Fibroblast of pulmonary artery (primary cell): ENCODE measurements around the gene PDGFRB.
A peak's percentile ranks its signal among the peaks of the same experiment; 100 is the strongest.

ENCODE experiments used
- DNase-seq: peaks from one replicate; pipeline ENCODE4 v3.0.0-alpha.2; 2010; ENCODE audit warnings: low read depth
- H3K4me3 ChIP-seq: replicated peaks from 2 replicates; pipeline ENCODE4 v1.5.1; 2011; ENCODE audit warnings: low read depth, mild to moderate bottlenecking, control low read depth, low read length, moderate library complexity
- CTCF ChIP-seq: IDR thresholded peaks from 2 replicates; pipeline ENCODE4 v1.5.1; 2011; ENCODE audit warnings: mild to moderate bottlenecking, control low read depth, low read length, inconsistent platforms; ENCODE audit errors: missing control alignments

The PDGFRB gene

DNA sequence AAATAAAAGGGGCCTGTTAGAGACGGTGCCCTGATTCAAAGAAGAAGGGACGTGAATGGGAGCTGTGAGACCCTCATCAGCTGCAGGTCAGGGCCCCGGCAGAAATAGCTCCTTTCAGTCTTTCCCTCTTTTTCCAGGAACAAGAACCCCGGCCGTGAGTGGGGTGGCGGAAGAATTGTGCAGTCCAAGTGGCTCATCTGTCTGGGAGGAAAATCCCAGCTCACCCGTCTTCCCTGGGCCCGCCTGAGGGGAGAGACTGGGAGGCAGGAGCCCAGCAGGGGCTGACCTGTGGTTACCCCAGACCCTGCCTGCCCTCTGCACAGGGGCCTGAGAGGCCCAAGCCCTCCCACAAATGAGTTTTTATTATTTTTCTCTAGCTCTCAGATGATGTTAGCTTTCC lies 44.5 kb downstream of the PDGFRB start:
- no peak for DNase-seq
- TF ChIP-seq CTCF, result no peak
- no peak overlapping the region for H3K4me3 ChIP-seq

- H3K4me3 ChIP-seq, result no peak overlapping the region
- no peak for TF ChIP-seq CTCF
- no peak for DNase-seq
Measured at GRCh38 chr5:150109921-150110320, 45.7 kb downstream of the PDGFRB start.

DNA sequence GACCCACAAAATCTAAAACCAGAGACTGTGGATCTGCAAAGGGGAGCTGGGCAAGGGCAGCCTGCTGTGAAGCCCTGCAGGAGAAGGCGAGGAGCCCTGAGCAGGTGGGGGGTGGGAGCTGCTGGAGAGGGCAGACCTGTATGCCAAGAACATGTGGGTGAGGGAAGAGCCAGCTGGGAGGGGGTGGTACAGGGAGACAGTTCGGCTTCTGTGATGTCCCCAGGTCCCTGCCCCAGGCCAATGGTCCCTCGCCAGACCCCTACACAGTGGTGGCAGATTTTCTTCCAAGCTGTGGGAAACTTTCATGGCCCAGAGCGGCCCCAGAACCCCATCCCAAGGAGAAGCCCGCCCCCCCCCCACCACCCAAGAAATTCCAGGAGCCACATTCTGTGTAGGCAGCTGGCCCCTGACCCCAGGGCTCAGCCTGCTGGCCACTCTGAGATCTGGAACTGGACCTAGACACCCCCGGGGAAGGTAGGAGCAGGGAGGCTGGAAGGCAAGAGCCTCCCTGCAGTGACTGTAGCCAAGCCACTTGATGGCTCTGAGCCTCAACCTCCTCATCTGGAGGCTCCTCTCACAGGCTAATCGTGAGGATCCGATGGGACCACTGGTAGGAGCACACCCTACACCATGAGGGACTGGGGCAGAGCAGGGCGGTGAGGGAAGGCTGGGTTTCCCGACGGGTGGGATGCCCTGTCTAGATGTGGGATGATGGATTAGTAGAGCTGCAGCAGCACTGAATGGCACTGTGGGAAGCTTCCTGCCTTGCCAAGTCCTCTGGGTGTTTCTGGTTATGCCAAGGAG lies 46.7 kb downstream of the PDGFRB start:
- no peak for TF ChIP-seq CTCF
- no peak overlapping the region for H3K4me3 ChIP-seq
- DNase-seq, result no peak

DNA sequence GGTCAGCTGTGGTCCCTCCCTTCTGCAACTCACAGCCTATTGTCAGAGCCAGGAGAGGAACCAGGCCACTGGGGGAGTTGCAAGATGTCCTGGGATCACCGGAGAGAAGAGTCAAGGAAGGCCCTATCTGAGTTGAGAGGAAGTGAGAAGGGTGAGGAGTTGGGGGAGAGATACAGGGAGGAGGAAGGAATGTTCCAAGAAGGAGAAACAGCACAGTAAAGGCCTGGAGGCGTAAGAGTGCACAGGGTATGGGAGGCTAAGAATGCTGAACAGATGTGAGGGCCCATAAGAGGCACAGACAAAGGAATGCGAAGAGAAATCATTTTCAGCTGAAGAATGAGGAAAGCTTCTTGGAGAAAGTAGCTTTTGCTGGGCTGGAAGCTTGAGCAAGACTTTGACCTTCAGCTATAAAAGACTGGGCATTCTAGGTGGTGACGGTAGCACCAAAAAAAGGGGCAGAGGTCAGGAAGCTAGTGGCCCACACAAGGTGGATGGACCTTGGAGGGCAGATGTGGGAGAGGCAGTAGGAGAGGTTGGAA lies 47.7 kb downstream of the PDGFRB start:
- no peak overlapping the region for H3K4me3 ChIP-seq
- no peak for TF ChIP-seq CTCF
- peak; percentile 61 for DNase-seq

DNA sequence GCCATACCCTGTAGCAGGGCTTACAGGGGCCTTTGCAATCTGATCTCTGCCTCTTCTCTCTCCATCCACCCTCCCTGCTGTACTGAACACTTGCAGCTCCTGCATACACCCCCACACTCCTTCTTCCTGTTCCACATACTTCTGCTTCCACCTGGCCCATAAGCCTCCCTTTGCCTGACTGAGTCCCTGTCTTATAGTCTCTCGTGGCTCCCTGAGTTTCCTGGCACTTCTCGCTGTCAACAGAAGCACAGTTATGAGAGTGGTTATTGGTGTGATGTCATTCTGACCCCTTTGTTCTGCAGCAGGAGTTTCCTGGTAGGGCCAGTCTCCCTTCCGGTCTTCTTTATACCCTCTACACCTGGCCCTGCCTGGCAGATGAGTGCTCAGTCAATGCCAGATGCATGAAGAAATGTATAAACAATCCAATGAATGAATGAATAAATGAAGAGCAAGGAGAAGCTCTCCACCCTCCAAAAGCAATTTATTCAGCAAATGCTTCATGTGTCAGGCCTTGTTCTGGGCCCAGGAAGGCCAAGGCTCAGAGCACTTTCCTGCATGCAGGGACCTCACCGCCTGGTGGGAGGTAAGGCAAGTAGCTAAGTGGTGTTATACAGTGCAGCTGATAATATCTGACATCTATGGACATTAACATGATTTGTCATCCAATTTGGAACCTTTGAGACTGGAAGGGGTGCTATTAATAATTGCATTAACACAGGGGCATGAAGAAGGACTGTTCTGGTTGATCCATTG lies 48.8 kb downstream of the PDGFRB start:
- TF ChIP-seq CTCF, result no peak
- DNase-seq, result no peak
- no peak overlapping the region for H3K4me3 ChIP-seq

- H3K4me3 ChIP-seq, result no peak overlapping the region
- no peak for TF ChIP-seq CTCF
- DNase-seq, result no peak
Measured at GRCh38 chr5:150105928-150106615, 49.6 kb downstream of the PDGFRB start.
